NCI-H2196 (cell line): ENCODE results near the gene MED7.

Source experiments
- DNase-seq: peaks from one replicate; lab custom pipeline; 2025; ENCODE audit not compliant: unreplicated experiment; lab: John Stamatoyannopoulos, UW

MED7 gene

GRCh38 chr5:157107508-157107907, 35.2 kb downstream of the MED7 start:
- no peak for DNase-seq

DNA sequence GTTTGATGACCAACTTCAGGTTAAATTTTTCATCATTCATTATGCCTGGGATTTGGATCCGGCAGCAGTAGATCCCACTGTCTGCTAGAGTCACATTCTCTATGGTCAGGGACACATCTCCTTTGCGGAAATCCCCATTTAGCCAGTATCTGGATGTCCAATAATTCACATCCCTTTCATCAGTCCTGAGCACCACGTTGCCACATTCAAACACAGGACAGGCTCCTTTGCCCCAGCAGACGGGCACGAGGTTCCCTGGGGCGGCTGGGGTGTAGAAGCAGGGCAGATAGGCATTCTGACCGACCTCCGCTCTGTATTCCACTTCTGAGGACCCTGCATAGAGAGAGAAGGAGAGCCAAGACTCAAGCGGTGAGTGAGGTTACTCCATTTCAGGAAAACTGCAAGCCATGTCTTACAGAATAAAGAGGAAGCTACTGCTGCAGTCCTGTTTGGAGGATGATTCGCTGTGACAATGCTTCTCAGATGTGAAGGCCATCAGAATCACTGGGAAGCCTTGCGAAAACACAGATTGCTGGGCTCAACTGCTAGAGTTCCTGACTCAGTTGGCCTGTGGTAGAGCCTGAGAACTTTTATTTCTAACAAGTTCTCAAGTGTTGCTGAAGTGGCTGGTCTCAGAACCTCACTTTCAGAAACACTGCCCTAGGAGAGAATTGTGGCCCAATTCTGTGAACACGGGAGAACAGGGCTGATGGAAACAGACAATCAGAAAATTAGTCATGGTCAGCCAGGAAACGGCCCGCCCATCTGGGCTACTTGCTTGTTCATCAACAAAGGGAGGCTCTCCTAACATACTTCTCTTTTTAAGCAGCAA, 35.8 kb downstream of the MED7 start:
- no peak for DNase-seq

- DNase-seq = no peak
Observed at GRCh38 chr5:157100140-157100679, 42.5 kb downstream of the MED7 start.

DNA sequence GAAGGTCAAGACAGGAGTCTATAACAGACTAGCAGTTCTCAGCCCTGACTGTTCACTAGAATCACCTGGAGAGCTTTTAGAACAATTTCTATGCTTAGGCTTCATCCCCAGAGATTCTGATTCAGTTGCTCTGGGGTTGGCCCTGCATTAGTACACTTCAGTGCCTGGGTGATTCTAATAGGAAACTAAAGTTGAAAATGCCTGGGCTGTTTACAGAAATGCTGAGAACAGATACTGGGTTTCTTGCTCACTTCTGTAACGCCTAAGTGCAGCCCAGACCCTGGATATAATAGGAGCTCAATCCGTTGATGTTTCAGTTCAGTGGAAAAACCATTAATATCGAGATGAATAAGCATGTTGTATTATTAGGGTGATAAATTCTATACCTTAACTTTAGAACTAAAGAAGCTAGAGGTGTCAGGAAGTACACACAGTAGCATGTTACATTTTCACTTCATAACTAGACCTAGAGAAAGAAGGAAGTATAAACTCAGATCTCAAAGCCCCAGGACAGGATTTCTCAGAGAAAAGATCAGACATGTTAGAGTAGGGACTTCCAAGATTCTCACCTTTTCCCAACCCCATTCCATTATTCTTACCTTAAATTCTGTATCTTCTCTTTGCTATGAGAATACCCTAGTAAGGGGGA, 54.2 kb downstream of the MED7 start:
- DNase-seq = no peak
